SU-DHL-6 (cell line): ENCODE measurements around the gene SOX5.

ENCODE experiments used
- EZH2phosphoT487 ChIP-seq: fragments of 200-600 bp; sonication (generic), shearing (Covaris generic); conservative IDR thresholded peaks from 2 replicates; pipeline ENCODE4 v1.6.1; 2018; ENCODE audit warnings: mild to moderate bottlenecking, antibody characterized with exemption, low read length, moderate library complexity, mixed read lengths
- TF ChIP-seq, protein P1 (sequence below): fragments of 200-600 bp; sonication (generic); IDR thresholded peaks from one replicate; pipeline ENCODE4 v1.5.1; 2017; ENCODE audit warnings: antibody characterized with exemption, mild to moderate bottlenecking, low read length, moderate library complexity; ENCODE audit not compliant: insufficient read depth, poor library complexity, severe bottlenecking

DNA sequence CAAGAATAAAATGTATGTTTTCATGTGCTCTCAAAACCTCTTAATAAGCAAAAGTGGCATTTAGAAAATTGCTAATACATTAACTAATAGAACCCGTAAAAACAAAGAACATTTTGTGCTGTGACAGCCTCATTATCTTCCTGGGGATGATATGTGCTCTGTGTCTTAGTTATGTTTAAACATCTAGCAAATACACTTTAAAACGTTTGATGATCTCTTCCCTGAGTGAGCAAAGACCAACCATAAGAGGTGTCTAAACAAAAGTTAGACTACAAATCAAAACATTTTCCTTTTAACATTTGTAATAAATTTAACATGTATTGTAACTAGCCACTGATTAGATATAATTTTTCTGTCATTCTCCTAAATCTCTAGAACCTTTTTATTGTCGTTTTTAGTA lies 95.8 kb downstream of the SOX5 start:
- no peak for TF ChIP-seq EZH2phosphoT487
- TF ChIP-seq, protein P1, sequence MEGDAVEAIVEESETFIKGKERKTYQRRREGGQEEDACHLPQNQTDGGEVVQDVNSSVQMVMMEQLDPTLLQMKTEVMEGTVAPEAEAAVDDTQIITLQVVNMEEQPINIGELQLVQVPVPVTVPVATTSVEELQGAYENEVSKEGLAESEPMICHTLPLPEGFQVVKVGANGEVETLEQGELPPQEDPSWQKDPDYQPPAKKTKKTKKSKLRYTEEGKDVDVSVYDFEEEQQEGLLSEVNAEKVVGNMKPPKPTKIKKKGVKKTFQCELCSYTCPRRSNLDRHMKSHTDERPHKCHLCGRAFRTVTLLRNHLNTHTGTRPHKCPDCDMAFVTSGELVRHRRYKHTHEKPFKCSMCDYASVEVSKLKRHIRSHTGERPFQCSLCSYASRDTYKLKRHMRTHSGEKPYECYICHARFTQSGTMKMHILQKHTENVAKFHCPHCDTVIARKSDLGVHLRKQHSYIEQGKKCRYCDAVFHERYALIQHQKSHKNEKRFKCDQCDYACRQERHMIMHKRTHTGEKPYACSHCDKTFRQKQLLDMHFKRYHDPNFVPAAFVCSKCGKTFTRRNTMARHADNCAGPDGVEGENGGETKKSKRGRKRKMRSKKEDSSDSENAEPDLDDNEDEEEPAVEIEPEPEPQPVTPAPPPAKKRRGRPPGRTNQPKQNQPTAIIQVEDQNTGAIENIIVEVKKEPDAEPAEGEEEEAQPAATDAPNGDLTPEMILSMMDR: no peak
